Measurements from ENCODE around the gene ZNF831.

DNA sequence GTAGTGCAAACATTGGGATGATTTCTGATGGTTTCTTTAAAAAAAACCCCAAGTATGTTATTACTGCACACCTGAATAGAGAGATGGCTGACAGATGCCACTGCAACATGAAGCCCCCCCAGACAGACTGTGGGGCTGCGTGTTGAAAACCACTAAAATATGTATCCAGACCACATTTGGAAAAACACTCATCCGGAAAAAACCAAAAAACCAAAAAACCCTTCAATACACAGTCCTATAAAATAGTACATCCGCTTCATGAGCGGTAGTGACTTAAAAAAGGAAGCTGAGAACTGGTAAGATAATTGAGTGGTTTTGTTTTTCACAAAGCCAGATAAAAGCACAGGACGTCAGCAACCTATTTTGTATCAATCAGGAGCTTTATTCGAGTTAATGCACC is 89.7 kb downstream of the ZNF831 start:
- TF ChIP-seq, protein P1, sequence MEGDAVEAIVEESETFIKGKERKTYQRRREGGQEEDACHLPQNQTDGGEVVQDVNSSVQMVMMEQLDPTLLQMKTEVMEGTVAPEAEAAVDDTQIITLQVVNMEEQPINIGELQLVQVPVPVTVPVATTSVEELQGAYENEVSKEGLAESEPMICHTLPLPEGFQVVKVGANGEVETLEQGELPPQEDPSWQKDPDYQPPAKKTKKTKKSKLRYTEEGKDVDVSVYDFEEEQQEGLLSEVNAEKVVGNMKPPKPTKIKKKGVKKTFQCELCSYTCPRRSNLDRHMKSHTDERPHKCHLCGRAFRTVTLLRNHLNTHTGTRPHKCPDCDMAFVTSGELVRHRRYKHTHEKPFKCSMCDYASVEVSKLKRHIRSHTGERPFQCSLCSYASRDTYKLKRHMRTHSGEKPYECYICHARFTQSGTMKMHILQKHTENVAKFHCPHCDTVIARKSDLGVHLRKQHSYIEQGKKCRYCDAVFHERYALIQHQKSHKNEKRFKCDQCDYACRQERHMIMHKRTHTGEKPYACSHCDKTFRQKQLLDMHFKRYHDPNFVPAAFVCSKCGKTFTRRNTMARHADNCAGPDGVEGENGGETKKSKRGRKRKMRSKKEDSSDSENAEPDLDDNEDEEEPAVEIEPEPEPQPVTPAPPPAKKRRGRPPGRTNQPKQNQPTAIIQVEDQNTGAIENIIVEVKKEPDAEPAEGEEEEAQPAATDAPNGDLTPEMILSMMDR (IDR thresholded peaks at IDR 0.05), result no peak
- TF ChIP-seq NR2C2 (CRISPR knock-in tag; IDR thresholded peaks at IDR 0.05) (no peak), CREM (CRISPR knock-in tag; IDR thresholded peaks at IDR 0.05) (no peak), NFE2L1 (CRISPR knock-in tag; IDR thresholded peaks at IDR 0.05) (no peak), ELF4 (CRISPR knock-in tag; IDR thresholded peaks at IDR 0.05; ENCODE audit: low read depth) (no peak), GABPB1 (CRISPR knock-in tag; IDR thresholded peaks at IDR 0.05) (no peak), NFYB (CRISPR knock-in tag; conservative IDR thresholded peaks at IDR 0.05; ENCODE audit: low read depth) (no peak), ZNF121 (CRISPR knock-in tag; IDR thresholded peaks at IDR 0.05) (no peak)
- TF ChIP-seq, protein P2, sequence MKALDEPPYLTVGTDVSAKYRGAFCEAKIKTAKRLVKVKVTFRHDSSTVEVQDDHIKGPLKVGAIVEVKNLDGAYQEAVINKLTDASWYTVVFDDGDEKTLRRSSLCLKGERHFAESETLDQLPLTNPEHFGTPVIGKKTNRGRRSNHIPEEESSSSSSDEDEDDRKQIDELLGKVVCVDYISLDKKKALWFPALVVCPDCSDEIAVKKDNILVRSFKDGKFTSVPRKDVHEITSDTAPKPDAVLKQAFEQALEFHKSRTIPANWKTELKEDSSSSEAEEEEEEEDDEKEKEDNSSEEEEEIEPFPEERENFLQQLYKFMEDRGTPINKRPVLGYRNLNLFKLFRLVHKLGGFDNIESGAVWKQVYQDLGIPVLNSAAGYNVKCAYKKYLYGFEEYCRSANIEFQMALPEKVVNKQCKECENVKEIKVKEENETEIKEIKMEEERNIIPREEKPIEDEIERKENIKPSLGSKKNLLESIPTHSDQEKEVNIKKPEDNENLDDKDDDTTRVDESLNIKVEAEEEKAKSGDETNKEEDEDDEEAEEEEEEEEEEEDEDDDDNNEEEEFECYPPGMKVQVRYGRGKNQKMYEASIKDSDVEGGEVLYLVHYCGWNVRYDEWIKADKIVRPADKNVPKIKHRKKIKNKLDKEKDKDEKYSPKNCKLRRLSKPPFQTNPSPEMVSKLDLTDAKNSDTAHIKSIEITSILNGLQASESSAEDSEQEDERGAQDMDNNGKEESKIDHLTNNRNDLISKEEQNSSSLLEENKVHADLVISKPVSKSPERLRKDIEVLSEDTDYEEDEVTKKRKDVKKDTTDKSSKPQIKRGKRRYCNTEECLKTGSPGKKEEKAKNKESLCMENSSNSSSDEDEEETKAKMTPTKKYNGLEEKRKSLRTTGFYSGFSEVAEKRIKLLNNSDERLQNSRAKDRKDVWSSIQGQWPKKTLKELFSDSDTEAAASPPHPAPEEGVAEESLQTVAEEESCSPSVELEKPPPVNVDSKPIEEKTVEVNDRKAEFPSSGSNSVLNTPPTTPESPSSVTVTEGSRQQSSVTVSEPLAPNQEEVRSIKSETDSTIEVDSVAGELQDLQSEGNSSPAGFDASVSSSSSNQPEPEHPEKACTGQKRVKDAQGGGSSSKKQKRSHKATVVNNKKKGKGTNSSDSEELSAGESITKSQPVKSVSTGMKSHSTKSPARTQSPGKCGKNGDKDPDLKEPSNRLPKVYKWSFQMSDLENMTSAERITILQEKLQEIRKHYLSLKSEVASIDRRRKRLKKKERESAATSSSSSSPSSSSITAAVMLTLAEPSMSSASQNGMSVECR (CRISPR knock-in tag; IDR thresholded peaks at IDR 0.05; ENCODE audit: borderline replicate concordance), result no peak
- TF ChIP-seq, protein P3, sequence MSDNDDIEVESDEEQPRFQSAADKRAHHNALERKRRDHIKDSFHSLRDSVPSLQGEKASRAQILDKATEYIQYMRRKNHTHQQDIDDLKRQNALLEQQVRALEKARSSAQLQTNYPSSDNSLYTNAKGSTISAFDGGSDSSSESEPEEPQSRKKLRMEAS (CRISPR knock-in tag; IDR thresholded peaks at IDR 0.05), result no peak
- TF ChIP-seq, protein P4, sequence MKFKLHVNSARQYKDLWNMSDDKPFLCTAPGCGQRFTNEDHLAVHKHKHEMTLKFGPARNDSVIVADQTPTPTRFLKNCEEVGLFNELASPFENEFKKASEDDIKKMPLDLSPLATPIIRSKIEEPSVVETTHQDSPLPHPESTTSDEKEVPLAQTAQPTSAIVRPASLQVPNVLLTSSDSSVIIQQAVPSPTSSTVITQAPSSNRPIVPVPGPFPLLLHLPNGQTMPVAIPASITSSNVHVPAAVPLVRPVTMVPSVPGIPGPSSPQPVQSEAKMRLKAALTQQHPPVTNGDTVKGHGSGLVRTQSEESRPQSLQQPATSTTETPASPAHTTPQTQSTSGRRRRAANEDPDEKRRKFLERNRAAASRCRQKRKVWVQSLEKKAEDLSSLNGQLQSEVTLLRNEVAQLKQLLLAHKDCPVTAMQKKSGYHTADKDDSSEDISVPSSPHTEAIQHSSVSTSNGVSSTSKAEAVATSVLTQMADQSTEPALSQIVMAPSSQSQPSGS (CRISPR knock-in tag; IDR thresholded peaks at IDR 0.05; ENCODE audit: borderline replicate concordance, low read depth), result no peak
- TF ChIP-seq, protein P5, sequence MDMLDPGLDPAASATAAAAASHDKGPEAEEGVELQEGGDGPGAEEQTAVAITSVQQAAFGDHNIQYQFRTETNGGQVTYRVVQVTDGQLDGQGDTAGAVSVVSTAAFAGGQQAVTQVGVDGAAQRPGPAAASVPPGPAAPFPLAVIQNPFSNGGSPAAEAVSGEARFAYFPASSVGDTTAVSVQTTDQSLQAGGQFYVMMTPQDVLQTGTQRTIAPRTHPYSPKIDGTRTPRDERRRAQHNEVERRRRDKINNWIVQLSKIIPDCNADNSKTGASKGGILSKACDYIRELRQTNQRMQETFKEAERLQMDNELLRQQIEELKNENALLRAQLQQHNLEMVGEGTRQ (CRISPR knock-in tag; IDR thresholded peaks at IDR 0.05), result no peak
- TF ChIP-seq, protein P6, sequence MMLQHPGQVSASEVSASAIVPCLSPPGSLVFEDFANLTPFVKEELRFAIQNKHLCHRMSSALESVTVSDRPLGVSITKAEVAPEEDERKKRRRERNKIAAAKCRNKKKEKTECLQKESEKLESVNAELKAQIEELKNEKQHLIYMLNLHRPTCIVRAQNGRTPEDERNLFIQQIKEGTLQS (CRISPR knock-in tag; conservative IDR thresholded peaks at IDR 0.05), result no peak

All from WTC11 (cell line).